Fibroblast of peridontal ligament (primary cell): Measurements from ENCODE around the gene MEF2D.

ENCODE experiments used
- DNase-seq: peaks from one replicate; pipeline ENCODE4 v3.0.0-alpha.2; 2010; ENCODE audit errors: extremely low read depth

Gene MEF2D

DNA sequence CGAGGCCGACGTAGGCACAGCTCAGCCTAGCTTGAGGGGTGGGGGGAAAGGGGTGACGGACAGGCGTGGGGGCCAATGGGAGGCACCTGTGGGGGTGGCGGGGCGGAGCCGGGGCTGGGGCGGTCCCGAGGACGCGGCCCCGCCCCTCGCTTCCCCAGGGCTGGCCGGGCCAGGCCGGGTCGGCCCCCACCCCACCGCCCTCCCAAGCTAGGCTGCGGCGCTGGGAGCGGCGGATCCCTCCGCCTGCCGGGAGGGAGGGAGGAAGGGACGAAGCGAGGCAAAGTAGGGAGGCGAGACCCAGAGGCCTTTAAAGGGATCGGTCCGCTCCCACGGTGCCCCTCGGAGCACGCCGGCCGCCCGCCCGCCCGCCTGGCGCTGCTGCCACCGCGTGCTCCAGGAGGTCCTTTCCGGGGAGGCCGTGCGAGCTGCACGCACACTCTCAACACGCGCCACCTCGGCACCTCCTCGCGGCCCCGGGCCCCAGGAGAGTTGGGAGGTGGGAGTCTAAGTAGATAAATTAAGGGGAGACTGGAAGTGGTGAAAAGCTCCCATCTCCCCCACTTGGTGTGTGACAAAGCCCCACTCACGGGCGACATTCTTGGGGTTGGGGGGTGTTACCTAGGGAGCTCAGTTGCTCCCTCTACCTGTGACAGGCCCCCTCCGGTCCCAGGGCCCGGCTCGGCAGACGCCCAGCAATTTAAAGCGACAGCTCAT lies 375 bp upstream of the MEF2D start:
- DNase-seq: peak; percentile 93

GRCh38 chr1:156499842-156500542 lies 583 bp downstream of the MEF2D start:
- DNase-seq: peak; percentile 38

- no peak for DNase-seq
Measured at GRCh38 chr1:156499194-156499841, 1.3 kb downstream of the MEF2D start.

DNA sequence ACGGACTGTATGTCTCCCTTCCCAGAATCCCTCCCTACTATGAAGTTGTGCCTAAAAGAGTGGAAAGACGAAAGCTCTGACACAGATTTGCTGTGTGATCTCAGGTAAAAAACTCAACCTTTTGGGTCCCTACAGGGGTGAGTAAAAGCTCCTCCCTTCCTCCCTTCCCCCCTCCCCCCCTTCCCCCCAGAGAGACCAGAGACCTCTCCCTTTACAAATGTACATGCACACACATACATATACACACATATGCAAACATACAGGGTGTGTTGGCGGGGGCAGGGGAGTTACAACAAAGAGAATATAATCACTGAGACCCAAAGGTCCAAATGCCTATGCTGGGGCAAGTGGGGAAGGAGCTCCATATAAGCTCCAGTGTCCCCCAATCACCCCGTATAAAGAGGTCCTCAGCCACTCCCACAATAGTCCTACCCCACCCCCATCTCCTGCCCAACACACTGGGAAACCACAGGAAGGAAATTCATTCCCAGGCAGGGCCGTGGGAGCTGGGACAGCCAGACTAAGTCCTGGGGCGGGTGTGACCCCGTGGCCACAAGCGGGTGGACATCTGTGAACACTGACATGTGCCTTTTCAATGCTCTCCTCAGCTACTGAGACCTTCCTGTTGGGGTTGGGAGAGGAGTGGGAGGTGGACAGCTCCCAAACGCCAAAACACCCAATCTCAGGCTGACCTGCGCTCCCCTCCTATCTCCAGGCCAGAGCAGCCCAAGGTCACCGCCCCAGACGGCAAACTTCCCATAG lies 2.0 kb downstream of the MEF2D start:
- no peak for DNase-seq

- DNase-seq: no peak
Measured at GRCh38 chr1:156497743-156498431, 2.7 kb downstream of the MEF2D start.

DNA sequence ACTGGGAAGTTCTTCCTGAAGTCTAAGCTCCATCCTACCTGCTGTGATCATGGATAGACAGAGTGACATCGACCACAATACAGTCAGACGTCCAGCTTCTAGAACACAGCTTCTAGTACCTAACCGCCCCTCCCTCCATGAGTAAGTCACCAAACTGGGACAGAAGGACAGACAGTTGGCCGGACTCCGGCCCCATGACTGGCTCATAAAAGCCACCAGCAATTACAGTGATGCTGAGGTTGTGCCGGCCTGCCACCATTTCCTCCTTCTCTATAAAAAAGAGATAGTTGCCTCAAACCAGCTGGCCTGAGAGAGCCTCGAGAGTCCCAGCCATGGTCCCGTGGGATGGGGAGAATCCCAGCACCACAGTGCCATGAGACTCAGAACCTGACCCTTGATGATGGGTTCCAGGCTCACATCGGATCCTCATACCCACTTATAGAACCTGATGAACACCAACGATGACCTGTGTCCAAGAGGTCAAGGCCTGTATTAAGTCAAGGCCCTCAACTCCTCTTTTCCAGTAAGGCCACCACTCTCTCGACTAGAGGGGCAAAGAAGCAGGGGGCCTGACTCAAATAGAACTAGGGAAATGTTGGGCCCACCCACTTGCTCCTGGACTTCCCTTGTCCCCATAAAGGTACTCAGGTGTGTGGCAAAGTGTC lies 3.4 kb downstream of the MEF2D start:
- no peak for DNase-seq

GRCh38 chr1:156496211-156496761 lies 4.3 kb downstream of the MEF2D start:
- no peak for DNase-seq

- DNase-seq: no peak
Measured at GRCh38 chr1:156495401-156496140, 5.0 kb downstream of the MEF2D start.

GRCh38 chr1:156494309-156494895 lies 6.2 kb downstream of the MEF2D start:
- no peak for DNase-seq

- no peak for DNase-seq
Measured at GRCh38 chr1:156493742-156494141, 6.8 kb downstream of the MEF2D start.

GRCh38 chr1:156493154-156493631 lies 7.4 kb downstream of the MEF2D start:
- DNase-seq: no peak

- DNase-seq: no peak
Measured at GRCh38 chr1:156492591-156493080, 7.9 kb downstream of the MEF2D start.

DNA sequence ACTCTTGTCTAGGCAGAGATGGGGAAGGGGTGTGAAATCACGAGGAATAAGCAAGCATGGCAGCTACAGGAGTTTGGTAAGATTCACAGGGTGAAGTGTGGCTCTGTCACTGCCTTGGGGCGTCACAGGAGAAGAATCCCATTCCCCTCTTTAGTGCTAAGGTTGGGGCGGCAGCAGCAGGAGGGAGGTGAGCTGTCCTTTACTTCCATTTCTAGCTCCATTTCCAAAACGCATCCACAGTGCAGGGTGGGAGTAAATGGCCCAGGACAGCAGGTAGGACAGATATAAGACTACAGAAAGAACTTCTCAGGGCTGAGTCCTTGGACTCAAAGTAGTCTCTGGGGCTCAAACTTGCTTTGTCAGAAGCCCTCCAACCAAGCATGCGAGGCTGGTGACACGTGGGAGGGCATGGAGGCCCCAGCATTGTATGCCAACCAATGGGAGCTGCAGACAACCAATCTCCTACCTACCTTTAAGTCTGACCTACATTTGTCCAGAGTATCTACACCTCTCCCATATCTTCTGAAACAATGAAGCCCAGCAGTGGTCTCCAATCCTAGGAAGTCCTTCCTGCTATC lies 8.5 kb downstream of the MEF2D start:
- no peak for DNase-seq

GRCh38 chr1:156491151-156491949 lies 9.2 kb downstream of the MEF2D start:
- DNase-seq: no peak

- no peak for DNase-seq
Measured at GRCh38 chr1:156490401-156491032, 10.1 kb downstream of the MEF2D start.

DNA sequence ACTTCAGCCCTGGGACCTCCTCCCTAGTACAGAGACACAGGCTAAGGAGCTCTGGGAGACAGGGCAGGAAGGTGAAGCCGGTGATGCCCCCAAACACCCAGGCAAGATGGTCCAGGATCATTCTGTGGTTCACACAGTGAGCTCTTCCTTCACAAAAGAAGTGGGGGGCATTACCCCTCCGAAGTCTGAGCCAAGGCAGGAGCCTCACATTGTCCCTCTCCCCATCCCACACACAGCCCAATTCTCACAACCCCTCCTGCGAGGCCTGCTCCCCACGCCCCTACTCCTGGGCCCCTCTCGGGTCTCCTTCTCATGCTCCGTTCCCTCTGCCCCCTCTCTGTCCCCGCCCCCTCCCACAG lies 10.7 kb downstream of the MEF2D start:
- no peak for DNase-seq

DNA sequence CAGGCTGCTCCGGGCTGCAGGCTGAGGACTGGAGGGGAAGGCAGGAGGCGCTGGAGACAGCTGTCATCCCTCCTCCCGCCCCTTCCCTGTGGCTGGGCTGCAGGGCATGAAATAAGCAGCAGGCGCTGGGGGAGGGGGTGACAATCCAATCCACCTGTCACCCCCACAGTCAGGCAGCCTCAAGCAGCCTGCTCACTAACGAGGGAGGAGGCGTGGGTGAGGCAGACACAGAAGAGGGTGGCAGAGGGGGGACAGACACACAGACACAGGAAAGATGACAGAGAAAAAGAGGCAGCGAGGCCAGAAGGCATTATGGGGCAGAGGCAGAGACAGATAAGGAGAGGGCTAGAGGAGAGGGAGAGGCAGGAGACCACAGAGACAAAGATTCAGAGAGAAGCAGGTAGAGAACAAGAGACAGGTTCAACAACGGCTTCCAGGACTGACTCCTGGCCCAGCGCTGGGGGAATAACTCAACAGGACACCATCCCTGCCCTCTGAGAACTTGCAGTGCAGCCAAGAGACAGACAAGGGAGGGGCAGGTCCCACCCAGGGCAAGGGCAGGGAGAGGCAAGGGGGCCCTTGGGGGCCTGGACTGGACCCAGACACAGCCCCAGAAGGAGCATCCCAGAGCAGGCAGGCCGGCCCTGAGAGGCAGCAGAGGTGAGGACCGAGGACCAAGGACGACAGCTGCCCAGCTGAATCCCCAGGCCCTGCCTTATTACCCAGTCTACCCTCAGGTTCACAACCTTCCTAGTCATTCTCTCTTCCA lies 11.2 kb downstream of the MEF2D start:
- no peak for DNase-seq
